Activated CD8-positive, alpha-beta memory T cell treated with anti-CD3 and anti-CD28 coated beads for 36 hours (primary cell): Measurements from ENCODE around the gene PRR3. TPM values are rescaled to one million over a fixed set of nuclear protein-coding genes. Genes with fewer than 3 reads are reported as not detected.
"Not testable (repeated sequence)": the region's sequence is repeated elsewhere in the genome, so short reads cannot be mapped to it uniquely, and the experiment has no call there.

ENCODE experiments used
- CTCF ChIA-PET: fragments of 350-600 bp; sonication (Branson Sonifier 250); formaldehyde crosslinking; loops from one replicate; lab custom pipeline; 2021; ENCODE audit warnings: antibody characterized with exemption; lab: Charles Lee
- POLR2A ChIA-PET: fragments of 350-600 bp; sonication (Branson Sonifier 250); formaldehyde crosslinking; loops from one replicate; lab custom pipeline; 2021; ENCODE audit warnings: antibody characterized with exemption; lab: Charles Lee
- total RNA-seq, 2 experiments: library from RNA; stranded (reverse); gene quantifications; one replicate each; pipeline ENCODE4 v1.2.3, GENCODE V29; 2021

PRR3 gene
- total RNA-seq, 2 experiments from 2014 or later = 28.5 to 30.5 TPM

- POLR2A ChIA-PET = not testable (repeated sequence)
- CTCF ChIA-PET = interaction anchor here (0.9 to 6.7 kb wide), 3 partner anchors 9 to 33 kb away, joined by 3 to 81 read pairs (median 8); no protein-coding TSS in a partner anchor
Observed at GRCh38 chr6:30526444-30526843, 30.7 kb upstream of the PRR3 start.

GRCh38 chr6:30529349-30529875 lies 27.7 kb upstream of the PRR3 start:
- ChIA-PET POLR2A (interaction anchor here (0.7 to 1.4 kb wide), 4 partner anchors 13 to 39 kb away, joined by 3 to 9 read pairs (median 3); no protein-coding TSS in a partner anchor), CTCF (interaction anchor here (0.8 to 6.7 kb wide), 12 partner anchors 9 to 76 kb away, joined by 3 to 81 read pairs (median 5); partner anchors contain the start of gene PRR3)

- ChIA-PET CTCF (interaction anchor here (0.8 to 6.7 kb wide), 12 partner anchors 9 to 76 kb away, joined by 3 to 81 read pairs (median 5); partner anchors contain the start of gene PRR3), POLR2A (interaction anchor here (0.7 to 1.4 kb wide), 4 partner anchors 12 to 40 kb away, joined by 3 to 9 read pairs (median 3); no protein-coding TSS in a partner anchor)
Observed at GRCh38 chr6:30530014-30530413, 27.1 kb upstream of the PRR3 start.

- ChIA-PET CTCF (interaction anchor here (1.4 to 6.7 kb wide), 3 partner anchors 10 to 50 kb away, joined by 6 to 81 read pairs (median 39); no protein-coding TSS in a partner anchor), POLR2A (interaction anchor here (1.0 kb wide), 1 partner anchor 33 kb away, joined by 5 read pairs; no protein-coding TSS in a partner anchor)
Observed at GRCh38 chr6:30533460-30534294, 23.4 kb upstream of the PRR3 start.

GRCh38 chr6:30537931-30538330 lies 19.2 kb upstream of the PRR3 start:
- POLR2A ChIA-PET = no interaction called here
- CTCF ChIA-PET = interaction anchor here (1.0 kb wide), 1 partner anchor 8 kb away, joined by 3 read pairs; no protein-coding TSS in a partner anchor

- CTCF ChIA-PET = interaction anchor here (0.5 to 6.8 kb wide), 35 partner anchors 9 to 1887 kb away, joined by 3 to 84 read pairs (median 5); partner anchors contain the start of genes ABCF1, GNL1, MRPS18B and PRR3
Observed at GRCh38 chr6:30541515-30542403, 15.3 kb upstream of the PRR3 start.

GRCh38 chr6:30542404-30542725 lies 14.7 kb upstream of the PRR3 start:
- CTCF ChIA-PET = interaction anchor here (0.9 to 6.8 kb wide), 17 partner anchors 9 to 139 kb away, joined by 3 to 84 read pairs (median 7); partner anchors contain the start of genes GNL1 and PRR3
- POLR2A ChIA-PET = interaction anchor here (1.1 kb wide), 1 partner anchor 13 kb away, joined by 3 read pairs; no protein-coding TSS in a partner anchor

More at GRCh38 chr6:30541515-30542403, 15.3 kb upstream of the PRR3 start:
- POLR2A ChIA-PET = interaction anchor here (1.1 kb wide), 1 partner anchor 12 kb away, joined by 3 read pairs; no protein-coding TSS in a partner anchor

GRCh38 chr6:30542915-30543314 lies 14.2 kb upstream of the PRR3 start:
- POLR2A ChIA-PET = no interaction called here

GRCh38 chr6:30543821-30544220 lies 13.3 kb upstream of the PRR3 start:
- ChIA-PET CTCF (interaction anchor here (1.2 to 6.8 kb wide), 11 partner anchors 11 to 63 kb away, joined by 3 to 84 read pairs (median 7); partner anchors contain the start of genes ABCF1, GNL1 and PRR3), POLR2A (interaction anchor here (1.5 kb wide), 1 partner anchor 10 kb away, joined by 5 read pairs; no protein-coding TSS in a partner anchor)

More at GRCh38 chr6:30542915-30543314, 14.2 kb upstream of the PRR3 start:
- CTCF ChIA-PET = interaction anchor here (1.2 to 6.8 kb wide), 13 partner anchors 9 to 138 kb away, joined by 3 to 84 read pairs (median 7); partner anchors contain the start of genes GNL1 and PRR3

DNA sequence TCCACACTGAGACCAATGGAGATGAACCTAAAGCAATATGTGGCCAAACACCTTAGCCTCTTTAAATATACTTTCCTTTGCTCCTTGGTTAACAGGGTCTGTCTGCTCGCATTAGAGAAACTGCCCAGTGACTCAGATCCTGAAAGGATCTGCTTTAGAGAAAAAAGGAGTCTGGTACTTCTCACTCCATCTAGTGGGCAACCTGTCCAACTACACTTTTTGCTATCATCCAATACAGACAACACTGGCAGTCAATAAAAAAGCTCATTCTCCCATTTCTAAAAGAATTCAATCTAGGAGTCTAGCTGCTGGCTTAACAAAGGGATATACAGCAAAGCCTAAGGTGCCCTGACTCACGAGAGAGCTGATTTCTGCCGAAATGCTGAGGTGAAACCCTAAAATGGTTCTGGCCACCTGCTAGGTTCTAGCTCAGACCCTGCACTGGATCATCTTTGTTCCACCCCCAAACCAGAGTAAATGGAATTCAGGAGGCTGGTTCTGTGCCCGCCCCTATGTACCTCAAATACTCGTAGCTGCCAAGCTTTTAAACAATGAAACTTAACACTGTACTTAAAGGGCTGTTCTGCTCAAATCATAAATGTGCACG lies 12.3 kb upstream of the PRR3 start:
- CTCF ChIA-PET = interaction anchor here (0.7 to 6.8 kb wide), 21 partner anchors 10 to 136 kb away, joined by 3 to 84 read pairs (median 5); partner anchors contain the start of genes ABCF1, GNL1 and PRR3
- POLR2A ChIA-PET = interaction anchor here (0.5 to 1.5 kb wide), 4 partner anchors 9 to 63 kb away, joined by 3 to 6 read pairs (median 4); partner anchors contain the start of gene GNL1

- CTCF ChIA-PET = interaction anchor here (1.7 to 6.8 kb wide), 2 partner anchors 15 to 62 kb away, joined by 4 to 84 read pairs; no protein-coding TSS in a partner anchor
- POLR2A ChIA-PET = no interaction called here
Observed at GRCh38 chr6:30547454-30547853, 9.6 kb upstream of the PRR3 start.

GRCh38 chr6:30548375-30548774 lies 8.7 kb upstream of the PRR3 start:
- ChIA-PET POLR2A (no interaction called here), CTCF (interaction anchor here (1.2 to 1.5 kb wide), 3 partner anchors 16 to 67 kb away, joined by 3 to 5 read pairs (median 4); no protein-coding TSS in a partner anchor)

DNA sequence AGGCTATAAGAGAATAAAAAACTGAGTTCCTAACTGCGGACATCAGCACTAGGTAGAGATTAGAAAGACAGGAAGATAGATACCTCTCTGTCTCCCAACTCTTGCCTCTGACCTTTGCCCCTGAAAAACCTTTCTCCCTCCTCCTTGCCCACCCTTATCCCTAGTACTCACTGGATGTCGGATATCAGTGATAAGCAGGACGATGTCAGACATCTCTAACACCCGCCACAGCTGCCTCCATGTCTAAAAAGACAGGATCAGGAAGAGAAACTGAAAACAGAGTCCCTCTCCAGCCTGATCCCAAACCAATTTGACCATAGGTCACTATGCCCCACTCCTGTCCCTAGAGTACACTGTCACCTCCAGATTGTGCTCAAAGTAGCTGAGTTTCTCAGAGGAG lies 2.7 kb upstream of the PRR3 start:
- ChIA-PET CTCF (interaction anchor here (1.0 to 6.3 kb wide), 5 partner anchors 10 to 162 kb away, joined by 4 to 43 read pairs (median 5); no protein-coding TSS in a partner anchor), POLR2A (interaction anchor here (0.9 kb wide), 1 partner anchor 10 kb away, joined by 5 read pairs; no protein-coding TSS in a partner anchor)

GRCh38 chr6:30554962-30555815 lies 1.9 kb upstream of the PRR3 start:
- POLR2A ChIA-PET = interaction anchor here (0.6 to 3.2 kb wide), 5 partner anchors 10 to 621 kb away, joined by 3 to 20 read pairs (median 3); partner anchors contain the start of gene ABCF1

DNA sequence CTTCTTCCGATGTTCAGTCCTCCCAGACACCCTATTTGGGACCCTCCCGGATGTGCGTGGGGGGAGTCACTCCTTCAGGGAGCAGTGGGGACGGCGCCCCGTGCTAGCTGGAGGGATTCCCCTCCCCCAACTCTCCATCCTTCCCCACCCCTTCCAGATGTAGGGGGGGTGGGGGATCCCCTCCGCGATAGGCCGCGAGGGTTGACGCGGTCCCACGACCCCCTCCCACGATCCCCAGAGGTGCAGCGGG lies 1.4 kb upstream of the PRR3 start:
- ChIA-PET CTCF (interaction anchor here (1.6 to 6.3 kb wide), 4 partner anchors 11 to 62 kb away, joined by 3 to 43 read pairs (median 11); no protein-coding TSS in a partner anchor), POLR2A (interaction anchor here (0.6 to 3.2 kb wide), 5 partner anchors 11 to 621 kb away, joined by 3 to 20 read pairs (median 3); partner anchors contain the start of gene ABCF1)

More at GRCh38 chr6:30554962-30555815, 1.9 kb upstream of the PRR3 start:
- CTCF ChIA-PET = interaction anchor here (1.0 to 6.3 kb wide), 6 partner anchors 11 to 161 kb away, joined by 3 to 43 read pairs (median 4); no protein-coding TSS in a partner anchor
